GOT3 (cell line): ENCODE results near the gene SYP.

Experiments
- DNase-seq: peaks from one replicate; lab custom pipeline; 2025; ENCODE audit warnings: mixed read lengths; lab: John Stamatoyannopoulos, UW

The SYP gene

DNA sequence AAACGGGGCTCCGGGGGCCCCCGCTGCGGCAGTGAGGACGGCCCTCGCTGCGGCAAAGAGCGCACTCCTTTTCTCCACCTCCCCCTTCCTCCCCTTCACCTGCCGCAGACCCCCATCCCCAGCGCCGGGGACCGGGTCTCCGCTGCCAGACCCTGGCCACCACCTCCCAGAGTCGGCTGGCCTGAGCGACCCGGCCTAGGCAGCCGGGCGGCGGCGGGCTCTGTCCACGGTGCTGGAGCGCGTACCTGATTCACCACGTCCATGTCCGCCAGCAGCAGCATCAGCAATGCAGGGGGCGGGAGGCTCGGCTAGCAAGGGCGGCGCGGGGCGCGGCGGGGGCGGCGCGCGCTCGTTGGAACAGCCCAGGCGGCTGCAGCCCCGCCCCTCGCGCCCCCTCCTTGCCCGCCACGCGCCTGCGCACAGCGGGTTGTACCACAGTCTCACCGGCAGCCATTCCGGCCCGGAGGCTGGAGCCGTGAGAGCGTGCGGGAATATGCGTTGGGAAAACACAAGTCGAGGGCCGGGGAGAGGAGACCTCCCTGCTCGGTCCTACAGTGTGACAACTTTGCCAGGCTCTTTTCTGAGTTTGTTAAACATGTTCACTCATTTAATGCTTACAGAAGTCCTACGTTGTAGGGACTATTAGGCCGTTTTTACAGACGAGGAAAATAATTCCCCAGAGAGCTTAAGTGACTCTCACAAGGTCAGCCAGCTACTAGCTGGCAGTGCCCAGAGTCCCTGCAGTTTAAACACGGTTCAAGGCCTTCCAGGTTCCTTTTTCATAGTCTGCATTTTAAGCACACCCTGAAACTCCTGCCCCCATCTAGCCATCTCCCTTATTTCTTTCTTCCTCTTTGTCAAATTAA lies at the start of gene SYP:
Gene SYP, minus strand, starts transcription at position 288 of the 866 bp plus-strand sequence. Its CDS starts 7 bp downstream, at position 281.
- DNase-seq, result peak; percentile 59

DNA sequence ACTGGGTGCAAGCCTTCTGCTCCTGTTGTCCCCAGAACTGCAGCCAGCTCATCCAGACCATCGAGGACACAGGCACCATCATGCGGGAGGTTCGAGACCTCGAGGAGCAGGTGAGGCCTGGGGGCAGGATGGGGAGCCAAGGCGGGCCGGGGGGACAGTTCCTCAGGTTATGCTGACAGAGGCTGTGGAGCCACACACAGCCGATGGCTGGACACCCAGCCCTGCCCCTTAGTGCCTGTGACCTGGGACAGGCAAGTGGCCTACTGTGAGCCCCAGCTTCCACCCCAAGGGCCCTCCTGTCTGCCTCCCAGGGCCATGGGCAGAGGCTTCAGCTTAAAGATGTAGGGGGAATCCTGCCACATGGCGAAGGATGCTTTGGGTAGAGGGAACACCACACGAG lies 49.6 kb upstream of the SYP start:
- DNase-seq, result no peak

DNA sequence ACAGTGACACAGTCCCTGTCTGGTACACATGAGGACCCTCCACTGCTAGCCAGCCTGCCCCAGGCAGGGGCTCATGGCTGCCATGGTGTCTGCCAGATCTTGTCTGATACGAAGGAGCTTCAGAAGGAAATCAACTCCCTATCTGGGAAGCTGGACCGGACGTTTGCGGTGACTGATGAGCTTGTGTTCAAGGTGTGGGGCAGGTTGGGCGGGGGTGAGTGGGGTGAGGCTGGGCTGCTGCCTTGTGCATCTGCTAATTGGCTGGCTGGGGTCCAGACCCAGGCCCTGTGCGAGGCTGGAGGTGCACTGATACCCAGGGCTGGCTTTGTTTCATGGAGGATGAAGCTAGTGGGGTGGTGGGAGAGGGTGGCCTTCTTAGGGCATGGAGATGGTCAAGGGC lies 49.1 kb upstream of the SYP start:
- DNase-seq, result no peak

DNA sequence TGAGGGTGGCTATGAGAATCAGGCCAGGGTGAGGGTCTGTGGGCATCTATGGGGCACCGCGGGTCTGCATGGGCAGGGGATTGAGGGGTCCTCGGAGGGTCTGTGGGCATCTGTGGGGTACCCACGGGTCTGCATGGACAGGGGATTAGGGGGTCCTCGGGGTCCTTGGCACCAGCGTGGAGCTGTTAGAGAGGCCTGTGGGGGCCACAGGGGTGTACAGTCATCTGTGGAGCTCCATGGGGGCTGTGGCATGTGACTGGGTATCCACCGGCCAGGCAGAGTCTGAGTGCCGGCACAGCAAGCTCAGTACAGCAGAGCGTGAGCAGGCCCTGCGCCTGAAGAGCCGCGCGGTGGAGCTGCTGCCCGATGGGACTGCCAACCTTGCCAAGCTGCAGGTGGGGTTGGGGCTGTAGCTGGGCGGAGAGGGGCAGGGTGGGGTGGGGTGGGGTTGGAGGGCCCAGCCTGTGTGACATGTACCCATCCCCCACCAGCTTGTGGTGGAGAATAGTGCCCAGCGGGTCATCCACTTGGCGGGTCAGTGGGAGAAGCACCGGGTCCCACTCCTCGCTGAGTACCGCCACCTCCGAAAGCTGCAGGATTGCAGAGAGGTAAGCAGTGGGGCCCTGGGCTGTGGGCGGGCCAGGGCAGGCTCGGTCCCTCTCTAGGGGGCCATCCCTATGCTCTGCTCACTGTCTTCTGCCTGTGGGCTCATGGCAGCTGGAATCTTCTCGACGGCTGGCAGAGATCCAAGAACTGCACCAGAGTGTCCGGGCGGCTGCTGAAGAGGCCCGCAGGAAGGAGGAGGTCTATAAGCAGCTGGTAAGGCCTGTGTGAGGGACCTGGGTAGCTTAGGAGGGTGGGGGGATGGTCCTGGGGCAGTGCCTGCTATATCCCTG lies 48.2 kb upstream of the SYP start:
- DNase-seq, result no peak

DNA sequence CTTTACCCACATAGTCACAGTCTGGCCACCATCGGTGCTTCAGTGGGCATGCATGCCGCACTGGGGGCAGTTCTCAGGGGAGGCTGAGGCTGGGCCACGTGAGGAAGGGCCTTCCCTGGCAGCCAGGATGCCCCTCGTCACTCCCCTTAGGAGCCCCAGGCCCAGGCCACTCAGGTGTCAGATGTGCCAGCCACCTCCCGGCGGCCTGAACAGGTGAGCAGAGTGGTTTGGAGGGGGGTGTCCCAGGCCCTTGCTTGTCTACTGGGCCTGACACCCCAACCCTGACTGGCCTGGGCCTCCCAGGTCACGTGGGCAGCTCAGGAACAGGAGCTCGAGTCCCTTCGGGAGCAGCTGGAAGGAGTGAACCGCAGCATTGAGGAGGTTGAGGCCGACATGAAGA lies 47.4 kb upstream of the SYP start:
- DNase-seq, result no peak

DNA sequence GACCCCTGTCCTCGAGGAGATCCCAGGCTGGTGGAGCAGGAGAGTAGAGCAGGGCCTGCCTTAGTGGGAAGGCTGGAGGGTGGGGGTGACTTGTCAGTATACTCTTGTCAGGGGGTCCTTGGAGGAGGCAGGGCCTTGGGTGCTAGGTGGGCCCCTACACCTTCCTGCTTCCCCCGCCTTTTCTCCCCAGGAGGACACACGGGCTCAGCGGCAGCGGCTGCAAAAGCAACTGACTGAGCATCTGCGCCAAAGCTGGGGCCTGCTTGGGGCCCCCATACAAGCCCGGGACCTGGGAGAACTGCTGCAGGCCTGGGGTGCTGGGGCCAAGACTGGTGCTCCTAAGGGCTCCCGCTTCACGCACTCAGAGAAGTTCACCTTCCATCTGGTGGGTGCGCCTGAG lies 46.5 kb upstream of the SYP start:
- DNase-seq, result no peak

DNA sequence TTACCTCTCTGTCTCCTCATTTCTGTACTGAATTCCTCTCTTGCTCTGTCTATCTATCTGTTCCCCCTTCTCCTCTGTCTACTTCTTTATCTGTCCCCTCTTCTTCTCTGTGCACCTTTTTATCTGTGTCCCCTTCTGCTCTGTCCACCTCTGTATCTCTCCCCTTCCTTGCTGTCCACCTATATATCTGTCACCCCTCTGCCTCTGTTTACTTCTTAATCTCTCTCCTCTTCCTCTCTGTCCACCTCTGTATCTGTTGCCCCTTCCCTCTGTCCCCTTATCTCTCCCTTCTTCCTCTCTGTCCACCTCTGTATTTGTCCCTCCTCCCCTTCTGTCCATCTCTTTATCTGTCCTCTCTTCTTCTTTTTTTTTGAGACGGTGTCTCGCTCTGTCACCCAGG lies 44.2 kb upstream of the SYP start:
- DNase-seq, result no peak

DNA sequence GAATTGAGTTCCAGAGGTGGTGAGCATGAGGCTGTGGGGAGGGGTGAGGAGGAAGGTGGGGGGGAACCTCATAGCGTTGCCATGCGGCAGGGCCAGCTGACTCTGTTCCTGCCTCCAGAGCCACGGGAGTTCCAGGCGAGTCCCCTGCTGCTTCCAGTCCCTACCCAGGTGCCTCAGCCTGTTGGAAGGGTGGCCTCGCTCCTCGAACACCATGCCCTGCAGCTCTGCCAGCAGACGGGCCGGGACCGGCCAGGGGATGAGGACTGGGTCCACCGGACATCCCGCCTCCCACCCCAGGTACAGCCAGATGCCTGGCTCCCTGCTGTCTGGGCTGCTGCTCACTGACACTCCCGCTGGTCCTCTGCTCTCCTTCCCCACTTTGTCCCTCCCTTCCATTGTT lies 43.2 kb upstream of the SYP start:
- no peak for DNase-seq

DNA sequence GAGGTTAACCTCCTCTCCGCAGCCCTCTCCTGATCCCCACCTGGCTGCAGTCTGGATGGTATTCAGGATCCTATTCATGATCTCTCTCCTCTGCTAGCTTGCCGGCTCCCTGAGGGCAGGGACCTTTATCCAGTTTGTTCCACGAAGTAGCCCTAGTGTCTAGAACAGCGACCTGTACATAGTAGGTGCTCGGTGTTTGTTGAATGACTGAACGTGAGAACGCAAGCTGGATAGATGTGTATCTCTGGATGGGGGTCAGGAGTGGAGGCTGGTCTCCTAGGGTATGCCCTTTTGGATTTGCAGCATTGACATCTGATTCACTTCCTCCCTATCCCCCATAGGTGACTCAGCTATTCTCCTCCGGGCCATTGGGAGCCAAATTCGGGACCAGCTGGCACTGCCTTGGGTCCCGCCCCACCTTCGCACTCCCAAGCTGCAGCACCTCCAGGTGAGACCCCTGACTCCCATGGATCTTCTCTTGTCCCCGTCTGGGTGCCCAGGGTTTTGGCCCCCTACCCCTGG lies 42.6 kb upstream of the SYP start:
- no peak for DNase-seq

DNA sequence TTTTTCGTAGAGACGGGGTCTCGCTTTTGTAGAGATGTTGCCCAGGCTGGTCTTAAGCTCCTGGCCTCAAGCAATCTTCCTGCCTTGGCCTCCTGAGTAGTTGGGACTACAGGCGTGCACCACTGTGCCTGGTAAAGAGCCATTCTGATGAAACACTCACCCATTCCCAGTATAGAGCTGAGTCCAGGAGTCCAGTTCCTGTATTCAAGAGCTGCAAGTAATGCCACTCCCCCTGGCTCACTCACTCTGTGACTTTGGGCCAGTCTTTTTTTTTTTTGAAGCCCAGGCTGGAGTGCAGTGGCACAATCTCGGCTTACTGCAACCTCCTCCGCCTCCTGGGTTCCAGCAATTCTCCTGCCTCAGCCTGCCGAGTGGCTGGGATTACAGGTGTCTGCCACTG lies 38.7 kb upstream of the SYP start:
- no peak for DNase-seq

DNA sequence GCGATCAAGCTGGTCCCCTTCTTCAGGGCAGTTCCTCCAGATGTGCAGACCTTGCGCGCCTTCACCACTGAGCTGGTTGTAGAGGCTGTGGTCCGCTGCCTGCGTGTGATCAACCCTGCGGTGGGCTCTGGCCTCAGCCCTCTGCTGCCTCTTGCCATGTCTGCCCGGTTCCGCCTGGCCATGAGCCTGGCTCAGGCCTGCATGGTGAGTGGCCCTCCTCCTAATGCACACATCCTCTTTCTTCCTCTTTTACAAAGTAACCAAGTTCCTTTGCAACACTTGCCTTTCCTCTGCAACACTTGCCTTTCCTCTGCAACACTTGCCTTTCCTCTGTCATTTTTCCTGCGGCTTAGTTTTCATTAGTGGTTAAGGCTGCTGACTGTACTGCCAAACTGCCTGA lies 37.1 kb upstream of the SYP start:
- no peak for DNase-seq

DNA sequence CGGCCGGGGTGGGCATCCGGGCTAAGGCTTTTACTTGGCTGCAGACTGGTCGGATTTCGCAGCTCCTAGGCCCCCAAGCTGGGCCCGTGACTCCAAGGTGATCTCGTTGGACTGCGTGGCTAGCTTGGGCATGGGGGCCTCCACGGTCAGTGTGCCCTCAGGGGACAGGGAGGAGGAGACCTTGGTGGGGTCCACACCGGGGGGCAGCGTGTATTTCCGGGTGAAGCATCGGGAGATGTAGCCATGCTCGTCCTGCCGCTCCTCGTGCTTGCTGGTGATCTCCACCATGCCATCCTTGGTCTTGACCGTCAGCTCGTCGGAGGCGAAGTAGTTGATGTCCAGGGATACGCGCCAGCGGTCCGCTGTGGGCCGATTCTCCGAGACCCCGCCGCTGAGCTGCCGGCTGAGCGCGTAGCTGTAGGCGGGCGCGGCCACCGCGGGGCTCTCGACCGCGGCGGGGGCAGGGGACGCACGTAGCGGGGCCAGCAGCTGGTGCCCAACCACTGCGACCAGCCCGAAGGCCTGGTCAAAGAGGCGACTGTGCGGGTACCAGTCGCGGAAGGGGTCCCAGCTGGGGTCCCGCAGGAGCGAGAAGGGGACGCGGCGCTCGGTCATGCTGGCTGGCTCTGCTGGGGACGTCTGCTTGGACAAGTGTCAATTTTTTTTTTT lies 34.0 kb upstream of the SYP start:
- no peak for DNase-seq

DNA sequence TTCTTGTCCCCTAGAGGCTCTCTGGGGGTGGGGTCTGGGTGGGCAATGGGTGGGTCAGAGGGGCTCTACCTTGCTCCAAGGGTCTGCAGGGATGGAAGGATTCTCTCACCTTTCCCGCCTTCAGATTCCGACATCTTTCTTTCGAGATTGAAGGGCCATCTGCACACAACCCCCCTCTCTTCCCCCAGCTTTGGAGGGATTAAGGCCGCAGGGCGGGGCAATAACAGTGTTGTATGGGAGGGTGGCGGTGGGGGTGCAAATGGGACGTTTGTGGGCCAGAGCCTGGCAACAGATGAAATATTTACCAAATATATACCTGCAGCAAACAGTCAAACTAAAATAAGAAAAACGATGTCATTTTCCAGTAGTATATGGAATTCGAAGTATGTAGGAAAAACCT lies 33.2 kb upstream of the SYP start, which contains the start of gene CACNA1F:
Gene CACNA1F, minus strand, starts transcription at position 165 of the 400 bp plus-strand sequence. Its CDS starts 31 bp downstream, at position 134.
- DNase-seq, result no peak

DNA sequence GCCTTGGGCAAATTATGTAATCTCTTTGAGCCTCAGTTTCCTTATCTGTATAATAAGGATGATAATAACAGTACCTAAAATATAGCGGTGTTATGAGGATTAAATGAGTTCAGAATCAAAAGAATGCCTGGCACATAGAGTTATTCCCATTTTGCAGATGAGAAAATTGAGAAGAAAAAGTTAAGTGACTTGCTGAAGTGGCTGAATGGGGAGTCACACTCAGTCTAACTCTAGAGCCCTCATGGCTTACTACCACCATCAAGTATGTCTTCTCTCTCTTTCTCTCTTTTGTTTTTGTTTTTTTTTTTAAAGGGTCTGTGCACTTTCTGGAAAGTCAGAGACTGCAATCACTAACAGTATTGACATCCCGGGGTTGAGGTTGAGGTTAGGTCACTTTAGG lies 32.5 kb upstream of the SYP start:
- no peak for DNase-seq

DNA sequence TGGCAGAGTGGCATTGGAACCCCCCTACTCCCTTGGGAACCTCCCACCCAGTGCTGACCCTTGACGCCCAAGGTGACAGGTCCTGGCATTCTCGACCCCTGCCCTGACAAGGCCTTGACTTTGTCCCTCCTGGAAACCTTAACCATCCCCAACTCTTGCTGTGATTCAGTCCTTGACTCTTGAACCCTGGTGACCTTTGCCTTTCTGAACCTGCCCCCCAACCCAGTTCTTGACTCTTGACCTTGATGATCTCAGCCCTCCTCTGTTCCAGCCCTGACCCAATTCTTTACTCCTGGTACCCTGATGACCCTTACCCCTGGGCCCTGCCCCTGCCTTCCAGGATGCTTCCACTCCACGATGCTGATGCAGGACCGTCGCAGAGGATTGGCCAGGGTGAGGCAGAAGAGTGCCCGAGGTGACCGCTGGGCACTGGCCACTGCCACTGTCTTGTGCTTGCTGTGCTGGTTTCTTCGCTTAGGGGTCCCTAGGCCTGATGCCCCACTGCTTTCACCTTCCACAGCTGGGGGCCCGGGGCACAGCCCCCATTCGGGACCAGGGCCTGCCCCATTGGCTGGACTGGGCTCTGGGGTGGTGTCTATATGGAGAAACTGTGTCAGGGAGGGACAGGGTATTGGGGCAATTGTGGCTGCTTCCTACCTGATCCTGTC lies 31.5 kb upstream of the SYP start:
- no peak for DNase-seq

DNA sequence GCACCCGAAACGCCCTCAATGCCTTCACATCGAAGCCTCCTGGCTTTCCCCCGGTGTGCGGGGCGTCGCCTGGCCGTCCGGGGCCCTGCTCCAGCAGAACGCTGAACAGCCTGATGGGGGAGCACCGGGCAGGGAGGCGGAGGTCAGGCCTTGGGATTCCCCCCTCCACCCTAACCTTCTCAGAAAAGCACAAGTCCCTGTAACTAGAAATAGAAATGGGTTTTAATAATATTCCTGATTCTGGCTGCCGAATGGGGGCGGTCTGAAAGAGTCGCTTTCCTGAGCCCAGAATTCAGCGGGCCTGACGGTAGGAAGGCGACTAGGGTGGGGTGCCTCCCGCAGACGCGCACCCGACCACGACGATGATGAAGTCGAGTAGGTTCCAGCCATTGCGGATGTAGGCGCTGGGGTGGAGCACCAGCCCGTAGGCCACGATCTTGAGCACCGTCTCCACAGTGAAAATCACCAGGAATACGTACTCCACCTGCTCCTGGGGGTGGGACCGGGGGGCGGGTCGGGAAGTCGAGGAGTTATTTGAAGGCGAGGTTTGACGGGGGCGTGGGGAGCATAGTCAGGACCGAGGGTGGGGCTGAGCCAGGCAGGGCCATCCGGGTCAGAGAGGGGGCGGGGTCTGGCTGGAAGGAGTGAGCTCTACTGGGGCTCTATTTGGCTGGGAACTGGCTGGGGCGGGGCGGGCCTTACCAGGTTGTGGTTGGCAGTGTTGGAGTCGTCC lies 30.7 kb upstream of the SYP start:
- DNase-seq, result no peak

DNA sequence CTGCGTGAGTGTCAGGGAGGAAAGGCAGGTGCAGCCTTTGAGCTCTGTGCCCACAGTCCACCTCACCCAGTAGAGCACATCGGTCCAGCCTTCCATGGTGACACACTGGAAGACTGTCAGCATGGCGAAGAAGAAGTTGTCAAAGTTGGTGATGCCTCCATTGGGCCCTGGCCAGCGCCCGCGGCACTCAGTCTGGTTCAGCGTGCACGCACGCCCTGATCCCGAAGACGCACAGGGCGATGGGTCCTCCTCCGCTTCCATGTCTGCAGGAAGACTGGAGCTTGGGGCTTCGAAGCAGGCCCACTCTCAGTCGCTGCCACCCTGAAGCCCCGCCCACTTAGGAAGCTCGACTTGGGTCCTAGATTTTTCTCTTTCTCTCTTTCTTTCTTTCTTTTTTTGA lies 28.2 kb upstream of the SYP start:
- no peak for DNase-seq

DNA sequence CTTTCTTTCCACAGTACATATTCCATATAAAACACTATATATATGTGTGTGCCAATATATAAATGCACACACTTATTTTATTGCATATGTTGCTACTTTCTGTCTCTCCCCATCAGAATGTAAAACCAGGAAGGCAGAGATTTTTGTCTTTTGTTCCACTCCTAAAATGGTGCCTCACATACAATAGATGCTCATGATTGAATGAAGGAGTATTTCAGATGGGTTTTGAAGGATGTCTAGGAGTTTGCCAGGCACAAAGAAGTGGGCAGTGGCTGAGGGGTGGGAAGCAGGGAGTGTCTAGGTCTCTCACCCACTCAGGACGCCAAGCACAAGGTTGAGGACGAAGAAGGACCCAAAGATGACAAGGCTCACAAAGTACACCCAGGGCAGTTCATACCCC lies 27.7 kb upstream of the SYP start:
- DNase-seq, result no peak

DNA sequence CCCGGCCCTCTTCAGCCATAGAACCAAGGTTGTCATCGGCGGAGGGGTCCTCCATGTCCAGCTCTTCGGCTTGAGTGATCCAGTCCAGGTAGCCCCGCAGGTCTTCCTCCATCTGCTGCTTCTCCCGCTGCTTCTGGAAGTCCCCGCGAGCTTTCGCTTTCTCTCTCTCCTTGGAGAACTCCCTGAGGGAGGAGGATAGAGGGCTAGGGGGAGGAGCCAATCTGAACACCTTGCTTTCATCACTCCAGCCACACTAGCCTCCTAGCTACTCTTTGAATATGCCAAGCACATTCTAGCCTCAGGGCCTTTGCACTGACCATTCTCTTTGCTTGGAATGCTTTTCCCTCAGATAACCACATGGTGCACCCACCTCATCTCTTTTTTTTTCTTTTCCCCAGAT lies 27.0 kb upstream of the SYP start:
- DNase-seq, result no peak

DNA sequence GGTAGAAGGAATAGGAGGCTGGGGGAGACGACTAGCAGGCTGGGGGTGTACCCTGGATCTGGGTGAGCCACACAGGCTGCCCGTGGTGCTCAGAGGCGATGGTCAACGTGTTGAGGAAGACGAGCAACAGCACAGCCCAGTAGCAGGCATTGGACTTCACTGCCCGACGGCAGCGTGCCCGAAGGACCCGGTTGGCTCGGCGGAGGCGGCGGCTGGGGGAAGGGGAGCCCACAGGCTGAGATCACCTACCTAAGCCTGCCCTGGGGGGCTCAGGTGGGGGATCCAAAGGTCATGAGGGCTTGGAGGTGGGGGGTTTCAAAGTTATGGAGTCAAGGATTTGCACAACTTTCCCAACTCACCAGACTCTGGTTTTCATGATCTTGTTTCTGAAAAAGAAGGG lies 25.9 kb upstream of the SYP start:
- no peak for DNase-seq

DNA sequence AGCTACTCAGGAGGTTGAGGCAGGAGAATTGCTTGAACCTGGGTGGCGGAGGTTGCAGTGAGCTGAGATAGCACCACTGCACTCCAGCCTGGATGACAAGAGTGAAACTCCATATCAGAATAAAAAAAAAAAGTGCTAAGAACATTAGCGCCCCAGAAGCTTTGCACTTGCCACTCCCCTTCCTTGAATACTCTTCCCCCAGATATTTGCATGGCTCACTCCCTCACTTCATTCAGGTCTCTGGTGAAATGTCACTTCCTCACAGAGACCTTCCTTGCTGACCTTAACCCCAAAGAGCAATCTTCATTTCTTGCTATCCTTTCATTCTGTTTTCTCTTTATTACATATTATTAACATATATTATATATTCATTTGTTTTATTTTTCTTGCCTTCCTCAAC lies 21.9 kb upstream of the SYP start:
- DNase-seq, result no peak
